ENCODE data around the gene SLC30A4.

DNA sequence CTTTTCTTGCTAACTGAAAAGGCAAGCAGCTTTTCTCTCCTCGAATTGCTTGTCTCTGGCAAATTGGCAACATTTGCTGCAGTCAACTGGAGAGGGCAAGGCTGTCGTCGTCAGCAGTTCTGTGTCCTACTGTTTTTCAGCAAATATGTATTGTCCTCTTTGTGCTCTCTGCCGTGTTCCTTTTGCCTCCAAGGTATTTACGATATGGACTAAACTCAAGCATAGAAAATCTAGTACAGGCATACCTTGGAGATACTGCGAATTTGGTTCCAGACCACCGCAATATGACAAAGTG lies 558 bp upstream of the SLC30A4 start:
- TF ChIP-seq, protein P1, sequence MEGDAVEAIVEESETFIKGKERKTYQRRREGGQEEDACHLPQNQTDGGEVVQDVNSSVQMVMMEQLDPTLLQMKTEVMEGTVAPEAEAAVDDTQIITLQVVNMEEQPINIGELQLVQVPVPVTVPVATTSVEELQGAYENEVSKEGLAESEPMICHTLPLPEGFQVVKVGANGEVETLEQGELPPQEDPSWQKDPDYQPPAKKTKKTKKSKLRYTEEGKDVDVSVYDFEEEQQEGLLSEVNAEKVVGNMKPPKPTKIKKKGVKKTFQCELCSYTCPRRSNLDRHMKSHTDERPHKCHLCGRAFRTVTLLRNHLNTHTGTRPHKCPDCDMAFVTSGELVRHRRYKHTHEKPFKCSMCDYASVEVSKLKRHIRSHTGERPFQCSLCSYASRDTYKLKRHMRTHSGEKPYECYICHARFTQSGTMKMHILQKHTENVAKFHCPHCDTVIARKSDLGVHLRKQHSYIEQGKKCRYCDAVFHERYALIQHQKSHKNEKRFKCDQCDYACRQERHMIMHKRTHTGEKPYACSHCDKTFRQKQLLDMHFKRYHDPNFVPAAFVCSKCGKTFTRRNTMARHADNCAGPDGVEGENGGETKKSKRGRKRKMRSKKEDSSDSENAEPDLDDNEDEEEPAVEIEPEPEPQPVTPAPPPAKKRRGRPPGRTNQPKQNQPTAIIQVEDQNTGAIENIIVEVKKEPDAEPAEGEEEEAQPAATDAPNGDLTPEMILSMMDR (IDR thresholded peaks at IDR 0.05): no peak
- TF ChIP-seq POLR2A (IDR thresholded peaks at IDR 0.05) (no peak), EP300 (IDR thresholded peaks at IDR 0.05) (no peak)
